Measurements from ENCODE around the gene LAD1. TPM values are rescaled to one million over a fixed set of nuclear protein-coding genes. Genes with fewer than 3 reads are reported as not detected.

The LAD1 gene
- total and polyA plus RNA-seq, 2 of the 13 experiments (the other 11 are each of a cell fraction or from before 2014, with no cell fraction given): 10.8 to 65.6 TPM

GRCh38 chr1:201422436-201423030 is 23.4 kb upstream of the LAD1 start:
- TF ChIP-seq NCOA1 (CRISPR knock-in tag; IDR thresholded peaks at IDR 0.05) (no peak), MIXL1 (CRISPR knock-in tag; IDR thresholded peaks at IDR 0.05) (no peak), ZNF713 (CRISPR knock-in tag; IDR thresholded peaks at IDR 0.05) (no peak), ZNF740 (CRISPR knock-in tag; IDR thresholded peaks at IDR 0.05) (no peak), ZNF253 (CRISPR knock-in tag; IDR thresholded peaks at IDR 0.05; ENCODE audit: borderline replicate concordance) (no peak), RFXAP (CRISPR knock-in tag; IDR thresholded peaks at IDR 0.05; ENCODE audit: borderline replicate concordance) (no peak), ATRX (CRISPR knock-in tag; IDR thresholded peaks at IDR 0.05; ENCODE audit: borderline replicate concordance) (no peak), RNF219 (CRISPR knock-in tag; IDR thresholded peaks at IDR 0.05) (no peak), ELF1 (CRISPR knock-in tag; IDR thresholded peaks at IDR 0.05) (no peak), ZIK1 (CRISPR knock-in tag; IDR thresholded peaks at IDR 0.05; ENCODE audit: borderline replicate concordance, low read depth) (no peak), DMTF1 (CRISPR knock-in tag; IDR thresholded peaks at IDR 0.05) (no peak), KMT2B (CRISPR knock-in tag; IDR thresholded peaks at IDR 0.05) (no peak), TRAFD1 (CRISPR knock-in tag; IDR thresholded peaks at IDR 0.05; ENCODE audit: borderline replicate concordance) (no peak), HDAC6 (IDR thresholded peaks at IDR 0.05; ENCODE audit: low read depth, low read length) (no peak)
- Histone ChIP-seq H3K9ac (ENCODE audit: insufficient read depth, low read depth, low read length) (no peak overlapping the region), H3K4me1 (ENCODE audit: insufficient read depth, low read length) (0 out of 2 replicates have a peak, but pooled peaks cover 4% of the 10 kb centered on the region), H3K9me3 (ENCODE audit: low read length) (no peaks in the 10 kb centered on the region), H3K4me2 (ENCODE audit: low read depth, low read length) (no peak overlapping the region), H3K4me3 (replicated peaks in 1 of 3; ENCODE audit: insufficient read depth in 1 of 3, low read depth in 2 of 3, low read length in 3 of 3) (no peak overlapping the region), H3K79me2 (ENCODE audit: insufficient read depth, low read length) (no peaks in the 10 kb centered on the region), H2AFZ (ENCODE audit: low read length) (no peak overlapping the region), H4K20me1 (ENCODE audit: insufficient read depth, low read length) (no peaks in the 10 kb centered on the region), H3K27me3 (ENCODE audit: control insufficient read depth in 1 of 2, insufficient read depth in 2 of 2, low read length in 2 of 2) (peaks cover 9 to 35% of the 10 kb centered on the region in 2 experiments), H3K36me3 (replicated peaks in 1 of 2; ENCODE audit: control insufficient read depth in 1 of 2, insufficient read depth in 2 of 2, low read length in 2 of 2) (no peaks in the 10 kb centered on the region), H3K27ac (ENCODE audit: extremely low read length, insufficient read depth, low read length) (no peak overlapping the region)
- WGBS (ENCODE audit: low lambda C conversion rate): 4% methylated on average over 5 of the region's 6 CpGs
- CTCF ChIA-PET (ENCODE audit: low intra/inter-chr PET ratio, low total read pairs): no interaction called here
- no TSS peak for BruUV-seq (replicated peaks)
- POLR2A ChIA-PET: no interaction called here
- in situ Hi-C loops (cut with HindIII; ENCODE audit: extremely low pct_ligation_motif_present, low pct_unique_long_range_greater_than_20kb): no loop called here
- no peak for DNase-seq (ENCODE audit: low spot score)
- no peak for ATAC-seq
- intact Hi-C loops (cut with micrococcal nuclease; ENCODE audit: unreplicated experiment): no loop called here
- FAIRE-seq: no peak

Measured in HepG2 (cell line).